B cell (primary cell): Measurements from ENCODE around the gene SCFD2. TPM values are rescaled to one million over a fixed set of nuclear protein-coding genes. Genes with fewer than 3 reads are reported as not detected.
"Not testable (repeated sequence)": the region's sequence is repeated elsewhere in the genome, so short reads cannot be mapped to it uniquely, and the experiment has no call there.

ENCODE experiments used
- ATAC-seq: fragments of 200-7000 bp; cut with Tn5 transposase; one replicate; pipeline ENCODE4 v1.10.0; 2021; ENCODE audit warnings: low read depth, mild to moderate bottlenecking, moderate number of reproducible peaks, moderate library complexity
- CTCF ChIA-PET: fragments of 350-600 bp; sonication (Branson Sonifier 250); formaldehyde crosslinking; loops from one replicate; lab custom pipeline; 2021; ENCODE audit warnings: antibody characterized with exemption, inconsistent platforms; lab: Charles Lee
- POLR2A ChIA-PET: fragments of 350-600 bp; sonication (Branson Sonifier 250); formaldehyde crosslinking; loops from one replicate; lab custom pipeline; 2021; ENCODE audit warnings: antibody characterized with exemption; lab: Charles Lee
- DNase-seq: peaks from one replicate; pipeline ENCODE4 v3.0.0; 2013
- H2AFZ ChIP-seq: 2 replicates; pipeline ENCODE4 v1.6.1; 2012; ENCODE audit warnings: mild to moderate bottlenecking, low read depth, low read length; ENCODE audit not compliant: insufficient read depth, poor library complexity, severe bottlenecking
- H3K27ac ChIP-seq, 2 donors: 1 replicate in 1 of 2; 2 replicates in 1 of 2; pipeline ENCODE4 v1.5.1; 2012 to 2013; ENCODE audit warnings: low read length in 2 of 2, mild to moderate bottlenecking in 2 of 2, moderate library complexity in 1 of 2
- H3K27me3 ChIP-seq, 4 experiments: fragments of 200-600 bp in 1 of 4; sonication (generic) in 1 of 4; replicated peaks in 1 of 4; 1 replicate in 2 of 4; 2 replicates in 2 of 4; pipeline versions ENCODE4 v1.6.1 to v1.7.0; 2013 to 2016; ENCODE audit warnings: low read length in 3 of 4, mild to moderate bottlenecking in 2 of 4, mixed read lengths in 1 of 4, moderate library complexity in 1 of 4; ENCODE audit not compliant: insufficient read depth in 4 of 4, control insufficient read depth in 3 of 4; ENCODE audit errors: control extremely low read depth in 1 of 4
- H3K36me3 ChIP-seq, 2 experiments: replicated peaks in 1 of 2; 1 replicate in 1 of 2; 2 replicates in 1 of 2; pipeline versions ENCODE4 v1.6.1 to v1.7.1; 2013; ENCODE audit warnings: low read length in 1 of 2; ENCODE audit not compliant: insufficient read depth in 2 of 2, control insufficient read depth in 1 of 2; ENCODE audit errors: control extremely low read depth in 1 of 2, extremely low read depth in 1 of 2
- H3K4me1 ChIP-seq, 2 donors: fragments of 200-600 bp in 1 of 2; sonication (generic) in 1 of 2; 1 replicate in 1 of 2; 2 replicates in 1 of 2; pipeline versions ENCODE4 v1.5.1 to v1.6.1; 2013 to 2017; ENCODE audit warnings: low read length in 2 of 2; ENCODE audit not compliant: control insufficient read depth in 2 of 2, insufficient read depth in 2 of 2
- H3K4me2 ChIP-seq: replicated peaks from 2 replicates; pipeline ENCODE3; 2012; ENCODE audit warnings: mild to moderate bottlenecking, low read depth, low read length; ENCODE audit not compliant: poor library complexity, severe bottlenecking
- H3K4me3 ChIP-seq, 5 experiments: fragments of 200-600 bp in 1 of 5; sonication (generic) in 1 of 5; 1 replicate in 3 of 5; 2 replicates in 2 of 5; pipeline versions ENCODE4 v1.5.1 to v1.7.0; 2011 to 2016; ENCODE audit warnings: low read length in 4 of 5, mild to moderate bottlenecking in 4 of 5, low read depth in 2 of 5, control low read depth in 1 of 5, moderate library complexity in 1 of 5; ENCODE audit not compliant: insufficient read depth in 1 of 5; ENCODE audit errors: control extremely low read depth in 1 of 5, extremely low read depth in 1 of 5
- H3K79me2 ChIP-seq: fragments of 200-600 bp; sonication (generic); one replicate; pipeline ENCODE4 v1.6.0; 2016; ENCODE audit warnings: low read length; ENCODE audit not compliant: control insufficient read depth, insufficient read depth
- H3K9ac ChIP-seq: fragments of 200-600 bp; sonication (generic); 2 replicates; pipeline ENCODE4 v1.6.1; 2017; ENCODE audit warnings: mild to moderate bottlenecking, low read length, moderate library complexity
- H3K9me3 ChIP-seq, 3 donors: one replicate each; pipeline versions ENCODE4 v1.6.1 to v1.7.1; 2013; ENCODE audit warnings: low read length in 2 of 3; ENCODE audit not compliant: control insufficient read depth in 2 of 3, insufficient read depth in 1 of 3; ENCODE audit errors: control extremely low read depth in 1 of 3
- H4K20me1 ChIP-seq: 2 replicates; pipeline ENCODE4 v1.6.0; 2012; ENCODE audit warnings: mild to moderate bottlenecking, low read length; ENCODE audit not compliant: insufficient read depth, control insufficient read depth, poor library complexity, severe bottlenecking
- H3K27ac Mint-ChIP-seq: one replicate; pipeline ENCODE4 v1.8.0; 2021; ENCODE audit warnings: mixed read lengths
- H3K27me3 Mint-ChIP-seq: one replicate; pipeline ENCODE4 v1.8.0; 2021; ENCODE audit warnings: mixed read lengths
- H3K4me1 Mint-ChIP-seq: one replicate; pipeline ENCODE4 v1.8.0; 2021; ENCODE audit warnings: mixed read lengths
- H3K4me3 Mint-ChIP-seq: one replicate; pipeline ENCODE4 v1.8.0; 2021; ENCODE audit warnings: mixed read lengths
- H3K9me3 Mint-ChIP-seq: one replicate; pipeline ENCODE4 v1.8.0; 2022; ENCODE audit warnings: mixed read lengths; ENCODE audit not compliant: insufficient read depth
- CTCF ChIP-seq: fragments of 200-600 bp; IDR thresholded peaks from one replicate; pipeline ENCODE4 v1.8.0; 2022; ENCODE audit warnings: antibody characterized with exemption, mild to moderate bottlenecking
- EZH2 ChIP-seq: IDR thresholded peaks from 2 replicates; pipeline ENCODE4 v1.6.1; 2012; ENCODE audit warnings: borderline replicate concordance, low read depth, mild to moderate bottlenecking, moderate library complexity, low read length; ENCODE audit not compliant: insufficient read depth, poor library complexity, severe bottlenecking
- WGBS: methylation state at CpG from one replicate; pipeline ENCODE4 v1.1.5; 2013; ENCODE audit warnings: missing lambda C conversion rate; ENCODE audit not compliant: insufficient coverage; 5-methylcytosine and 5-hydroxymethylcytosine counted together
- intact Hi-C: fragments of 100-400 bp; cut with micrococcal nuclease; formaldehyde crosslinking; loops from one replicate; pipeline ENCODE4 v1.10.0; 2022
- polyA plus RNA-seq: library from polyadenylated mRNA; depleted of rRNA; stranded (reverse); fragments of >200 nt; gene quantifications from 2 replicates; pipeline ENCODE4 v1.2.3, GENCODE V29; 2012
- total RNA-seq, 2 donors: library from RNA; stranded (reverse); fragments of 120-200 nt in 1 of 2; gene quantifications; 1 replicate in 1 of 2; 2 replicates in 1 of 2; pipeline versions ENCODE4 v1.2.3 to v1.2.4, GENCODE V29; 2013 to 2022

Gene SCFD2
- total and polyA plus RNA-seq, 2 donors (not counting 1 experiment from before 2014, with no cell fraction given): 12.8 to 20.4 TPM

- no peak overlapping the region for H3K27ac ChIP-seq
- H3K27me3 Mint-ChIP-seq: peaks cover 19% of the 10 kb centered on the region
- H3K36me3 ChIP-seq: no peaks in the 10 kb centered on the region
- DNase-seq (no peak), ATAC-seq (no peak)
- POLR2A ChIA-PET: no interaction called here
- H3K27me3 ChIP-seq: peaks cover 0 to 4% (median 0%) of the 10 kb centered on the region in 4 experiments
- intact Hi-C loops: no loop called here
- no peaks in the 10 kb centered on the region for H3K79me2 ChIP-seq
- H3K9me3 Mint-ChIP-seq: no peaks in the 10 kb centered on the region
- H3K4me3 ChIP-seq: no peak overlapping the region
- H3K4me1 Mint-ChIP-seq: no peaks in the 10 kb centered on the region
- no peaks in the 10 kb centered on the region for H3K4me1 ChIP-seq
- CTCF ChIA-PET: no interaction called here
- H3K4me2 ChIP-seq: no peak overlapping the region
- no peak overlapping the region for H3K4me3 Mint-ChIP-seq
- no peak overlapping the region for H3K9ac ChIP-seq
- 86% methylated on average over 1 of the region's 3 CpGs for WGBS
- H2AFZ ChIP-seq: no peak overlapping the region
- H3K27ac Mint-ChIP-seq: no peak overlapping the region
- H3K9me3 ChIP-seq: no peaks in the 10 kb centered on the region
- TF ChIP-seq EZH2 (no peak), CTCF (no peak)
- H4K20me1 ChIP-seq: no peaks in the 10 kb centered on the region
Observed at GRCh38 chr4:52836120-52836519, 529.7 kb downstream of the SCFD2 start.

DNA sequence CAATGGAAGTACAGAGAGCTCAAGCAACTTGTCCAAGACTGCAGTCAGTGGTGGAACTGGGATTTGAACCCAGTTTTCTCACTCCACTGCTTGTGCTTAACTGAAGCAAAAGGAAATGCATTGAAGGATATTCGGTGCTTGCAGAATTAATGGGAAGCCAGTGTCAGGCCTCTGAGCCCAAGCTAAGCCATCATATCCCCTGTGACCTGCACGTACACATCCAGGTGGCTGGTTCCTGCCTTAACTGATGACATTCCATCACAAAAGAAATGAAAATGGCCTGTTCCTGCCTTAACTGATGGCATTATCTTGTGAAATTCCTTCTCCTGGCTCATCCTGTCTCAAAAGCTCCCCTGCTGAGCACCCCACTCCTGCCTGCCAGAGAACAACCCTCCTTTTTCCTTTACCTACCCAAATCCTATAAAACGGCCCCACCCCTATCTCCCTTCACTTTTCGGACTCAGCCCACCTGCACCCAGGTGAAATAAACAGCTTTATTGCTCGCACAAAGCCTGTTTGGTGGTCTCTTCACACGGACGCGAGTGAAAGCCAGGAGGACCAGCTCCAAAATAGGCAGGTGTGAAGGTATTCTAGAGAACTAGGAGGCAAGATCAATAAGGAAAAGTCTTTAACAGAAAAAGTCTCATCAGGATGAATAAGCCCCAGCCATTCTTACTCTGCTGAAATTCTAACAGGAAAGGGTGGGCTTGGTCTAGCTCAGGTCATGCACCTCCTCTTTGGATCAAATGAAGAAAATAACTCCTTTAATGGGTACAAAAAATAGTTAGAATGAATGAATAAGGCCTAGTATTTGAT, 531.0 kb downstream of the SCFD2 start:
- H3K9me3 ChIP-seq, ATAC-seq, H3K4me1 ChIP-seq, intact Hi-C loops, H3K4me3 ChIP-seq, H3K27me3 ChIP-seq, H3K4me3 Mint-ChIP-seq, H3K4me2 ChIP-seq, H4K20me1 ChIP-seq, H3K27ac Mint-ChIP-seq, H3K36me3 ChIP-seq, DNase-seq, CTCF ChIA-PET, H3K27ac ChIP-seq, H3K4me1 Mint-ChIP-seq, H2AFZ ChIP-seq, H3K79me2 ChIP-seq, H3K9me3 Mint-ChIP-seq, POLR2A ChIA-PET, H3K9ac ChIP-seq: not testable (repeated sequence)
- WGBS: 100% methylated on average over 2 of the region's 8 CpGs
- H3K27me3 Mint-ChIP-seq: peaks cover 23% of the 10 kb centered on the region
